ENCODE measurements around the gene DPP4.

DNA sequence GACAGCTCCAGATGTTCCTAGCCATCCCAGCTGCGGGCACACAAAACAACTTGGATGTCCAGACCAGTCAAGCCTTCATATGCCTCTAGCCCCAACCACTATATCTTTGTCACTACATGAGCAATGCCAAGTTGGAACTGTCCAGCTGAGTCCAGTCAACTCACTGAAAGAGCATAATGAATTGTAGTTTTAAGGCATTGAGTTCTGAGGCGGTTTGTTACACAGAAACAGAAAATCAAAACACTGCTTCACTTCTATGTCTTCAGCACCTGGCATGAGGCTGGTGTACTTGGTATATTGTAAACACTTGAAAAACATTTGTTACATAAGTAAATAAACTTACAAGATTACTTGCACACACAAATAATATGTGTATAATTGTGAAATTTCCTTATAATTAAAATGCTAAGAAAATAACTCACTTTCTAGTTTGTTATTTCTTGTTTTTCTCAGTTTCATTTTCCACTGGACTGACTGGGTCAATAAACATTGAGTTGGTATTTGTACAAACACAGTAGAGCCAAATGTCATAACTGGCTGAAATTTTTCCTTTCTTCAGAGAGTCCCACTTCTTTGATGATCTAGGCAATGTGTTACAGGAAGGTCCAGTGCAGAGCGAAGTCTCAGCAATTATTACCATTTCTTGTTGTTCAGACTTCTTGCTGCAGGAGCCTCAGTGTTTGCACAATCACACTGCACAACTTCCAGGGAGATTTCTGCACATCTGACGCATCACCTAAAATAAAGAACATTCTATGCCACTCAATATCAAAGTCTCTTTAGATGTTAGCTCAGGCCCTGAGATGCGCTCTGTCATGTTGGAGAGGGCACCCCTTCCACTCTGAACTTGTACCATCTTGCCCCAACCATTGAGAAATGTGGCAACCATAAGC, 38.2 kb upstream of the DPP4 start:
- TF ChIP-seq, protein P1, sequence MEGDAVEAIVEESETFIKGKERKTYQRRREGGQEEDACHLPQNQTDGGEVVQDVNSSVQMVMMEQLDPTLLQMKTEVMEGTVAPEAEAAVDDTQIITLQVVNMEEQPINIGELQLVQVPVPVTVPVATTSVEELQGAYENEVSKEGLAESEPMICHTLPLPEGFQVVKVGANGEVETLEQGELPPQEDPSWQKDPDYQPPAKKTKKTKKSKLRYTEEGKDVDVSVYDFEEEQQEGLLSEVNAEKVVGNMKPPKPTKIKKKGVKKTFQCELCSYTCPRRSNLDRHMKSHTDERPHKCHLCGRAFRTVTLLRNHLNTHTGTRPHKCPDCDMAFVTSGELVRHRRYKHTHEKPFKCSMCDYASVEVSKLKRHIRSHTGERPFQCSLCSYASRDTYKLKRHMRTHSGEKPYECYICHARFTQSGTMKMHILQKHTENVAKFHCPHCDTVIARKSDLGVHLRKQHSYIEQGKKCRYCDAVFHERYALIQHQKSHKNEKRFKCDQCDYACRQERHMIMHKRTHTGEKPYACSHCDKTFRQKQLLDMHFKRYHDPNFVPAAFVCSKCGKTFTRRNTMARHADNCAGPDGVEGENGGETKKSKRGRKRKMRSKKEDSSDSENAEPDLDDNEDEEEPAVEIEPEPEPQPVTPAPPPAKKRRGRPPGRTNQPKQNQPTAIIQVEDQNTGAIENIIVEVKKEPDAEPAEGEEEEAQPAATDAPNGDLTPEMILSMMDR (conservative IDR thresholded peaks at IDR 0.05 in 1 of 2, IDR thresholded peaks at IDR 0.05 in 1 of 2; ENCODE audit: extremely low read depth in 1 of 2, insufficient read depth in 1 of 2, low read depth in 1 of 2, low read length in 2 of 2) = no peak
- no peak for TF ChIP-seq EZH2 (IDR thresholded peaks at IDR 0.05; ENCODE audit: borderline replicate concordance, low read length)

Measured in mammary epithelial cell (primary cell).